Left renal cortex interstitium (tissue), 4 donors: ENCODE measurements around the gene BABAM1. TPM values are rescaled to one million over a fixed set of nuclear protein-coding genes. Genes with fewer than 3 reads are reported as not detected.

Experiments used
- DNase-seq, 4 donors: peaks; one replicate each; pipeline ENCODE4 v3.0.0-alpha.2; 2013; ENCODE audit warnings: low read depth in 4 of 4, low spot score in 2 of 4, missing footprints in 1 of 4
- polyA plus RNA-seq, 4 donors: library from polyadenylated mRNA; unstranded; fragments of 120-200 nt; gene quantifications; one replicate each; pipeline ENCODE4 v1.2.1, GENCODE V29; 2013; ENCODE audit not compliant: insufficient read length in 4 of 4

Gene BABAM1
- polyA plus RNA-seq, 4 donors = 99.9 to 118 (median 108) TPM

DNA sequence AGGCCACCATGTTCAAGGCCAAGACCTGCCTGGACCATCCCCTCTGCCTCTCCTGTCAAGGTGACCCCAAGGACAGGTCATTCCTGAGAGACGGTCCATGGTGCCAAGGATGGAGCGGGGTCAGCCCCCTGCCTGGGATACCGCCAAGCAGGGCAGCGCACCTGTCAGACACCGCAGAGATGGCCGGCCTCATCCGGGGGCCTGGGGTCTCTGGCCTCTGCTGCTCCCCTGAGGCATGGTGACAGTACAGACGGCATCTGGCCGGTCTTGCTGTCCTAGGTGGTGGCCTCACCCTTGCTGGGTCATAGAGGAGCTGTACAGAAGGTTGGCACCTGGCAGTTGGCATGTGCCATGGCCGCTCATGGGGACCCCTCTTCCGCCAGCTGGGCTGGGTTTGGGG is 53.2 kb downstream of the BABAM1 start:
- DNase-seq = no peak

- DNase-seq = no peak
These were observed 54.6 kb downstream of the BABAM1 start for GRCh38 chr19:17321655-17322489.

- DNase-seq = no peak
These were observed 55.6 kb downstream of the BABAM1 start for GRCh38 chr19:17322854-17323253.

GRCh38 chr19:17323300-17323963 is 56.2 kb downstream of the BABAM1 start:
- DNase-seq = no peak

DNA sequence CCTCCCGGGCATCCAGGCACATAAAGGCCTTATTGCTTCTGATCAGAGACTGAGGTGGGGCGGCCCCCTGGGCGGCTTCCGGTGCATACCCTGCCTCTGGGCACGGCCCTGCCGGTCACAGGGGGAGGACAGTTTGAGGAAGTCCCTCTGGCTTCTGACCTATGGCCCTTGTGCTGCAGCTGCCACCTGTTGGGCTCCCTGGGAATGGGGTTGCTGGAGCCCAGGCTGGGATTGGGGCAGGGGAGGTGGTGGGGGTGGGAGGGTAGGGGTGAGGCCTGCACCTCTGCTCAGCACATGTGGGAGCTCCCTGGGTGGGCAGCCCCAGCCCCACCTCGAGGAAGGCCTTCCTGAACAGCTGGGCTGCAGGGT is 56.7 kb downstream of the BABAM1 start:
- DNase-seq = no peak

DNA sequence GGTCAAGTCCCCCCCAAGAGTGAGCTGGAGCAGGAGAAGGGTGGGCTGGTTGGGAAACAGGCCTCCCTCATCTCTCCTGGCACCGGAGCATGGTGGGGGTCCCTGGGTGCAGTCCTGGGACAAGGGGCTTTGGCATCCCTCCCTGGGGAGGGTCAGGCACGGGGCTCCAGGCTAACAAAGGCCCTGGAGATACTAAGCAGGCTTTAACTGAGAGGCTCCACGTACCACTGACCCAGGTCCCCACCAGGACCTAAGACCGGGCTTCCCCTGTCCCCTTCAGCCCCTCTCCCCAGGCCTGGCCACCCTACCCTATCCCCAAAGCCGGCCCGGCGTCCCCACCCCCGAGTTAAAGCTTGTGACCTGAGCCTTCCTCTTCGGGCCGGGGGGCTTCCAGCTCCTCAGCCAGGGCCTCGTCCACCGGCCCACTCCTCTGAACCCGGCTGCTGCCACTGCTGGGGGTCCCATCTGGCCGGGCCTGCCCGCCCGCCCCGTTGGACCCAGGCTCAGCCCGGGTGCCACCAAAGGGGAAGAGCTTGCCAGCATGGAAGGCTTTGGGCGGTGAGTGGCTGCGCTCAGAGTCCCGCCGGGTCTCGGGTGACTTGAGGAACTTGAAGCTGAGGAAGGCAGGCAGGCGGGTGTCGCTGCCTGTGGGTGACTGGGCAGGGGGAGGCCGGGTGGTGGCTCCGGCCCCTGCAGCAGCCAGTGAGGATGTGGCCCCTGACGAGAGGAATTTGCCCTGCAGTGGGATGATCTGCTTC is 57.3 kb downstream of the BABAM1 start:
- no peak for DNase-seq

DNA sequence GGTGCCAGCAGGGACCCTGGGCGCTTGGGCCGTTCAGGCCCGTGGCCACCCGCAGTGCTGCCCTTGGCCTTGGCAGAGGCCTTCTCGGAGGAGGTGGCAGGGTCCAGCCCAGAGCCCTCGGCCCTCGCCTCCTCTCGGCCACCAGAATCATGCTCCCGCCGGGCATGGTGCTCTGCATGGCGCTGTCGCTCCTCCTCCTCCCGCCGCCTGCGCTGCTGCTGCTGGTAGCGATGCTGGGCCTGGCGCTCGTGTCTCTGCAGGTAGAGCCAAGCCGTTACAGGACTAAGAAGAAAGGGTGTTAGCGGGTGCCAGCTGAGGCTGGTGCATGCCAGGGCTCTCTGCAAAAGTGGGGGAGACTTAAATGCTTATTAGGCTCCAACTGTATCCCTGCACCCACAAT is 57.9 kb downstream of the BABAM1 start:
- DNase-seq = no peak

DNA sequence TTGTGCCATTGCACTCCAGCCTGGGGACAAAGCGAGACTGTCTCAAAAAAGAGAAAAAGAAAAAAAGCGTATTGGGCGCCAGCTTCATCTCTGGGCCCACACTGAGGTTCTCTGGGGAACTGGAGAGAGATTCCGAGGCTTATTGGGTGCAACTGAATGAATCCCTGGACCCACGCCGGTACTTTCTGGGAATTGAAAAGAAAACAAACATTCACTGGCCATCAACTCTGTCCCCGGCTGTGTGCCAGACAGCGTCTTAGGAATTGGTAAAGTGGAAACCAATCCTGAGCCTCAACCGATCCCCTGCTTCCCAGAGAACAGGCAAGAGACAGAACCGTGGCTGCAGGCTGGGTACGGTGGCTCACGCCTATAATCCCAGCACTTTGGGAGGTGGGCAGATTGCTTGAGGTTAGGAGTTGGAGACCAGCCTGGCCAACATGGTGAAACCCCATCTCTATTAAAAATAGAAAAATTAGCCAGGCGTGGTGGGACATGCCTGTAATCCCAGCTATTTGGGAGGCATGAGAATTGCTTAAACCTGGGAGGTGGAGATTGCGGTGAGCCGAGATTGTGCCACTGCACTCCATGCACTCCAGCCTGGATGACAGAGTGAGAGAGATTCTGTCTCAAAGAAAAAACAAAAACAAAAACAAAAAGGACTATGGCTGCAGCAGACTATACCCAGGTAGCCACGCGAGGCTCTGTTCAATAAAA is 58.8 kb downstream of the BABAM1 start:
- no peak for DNase-seq

DNA sequence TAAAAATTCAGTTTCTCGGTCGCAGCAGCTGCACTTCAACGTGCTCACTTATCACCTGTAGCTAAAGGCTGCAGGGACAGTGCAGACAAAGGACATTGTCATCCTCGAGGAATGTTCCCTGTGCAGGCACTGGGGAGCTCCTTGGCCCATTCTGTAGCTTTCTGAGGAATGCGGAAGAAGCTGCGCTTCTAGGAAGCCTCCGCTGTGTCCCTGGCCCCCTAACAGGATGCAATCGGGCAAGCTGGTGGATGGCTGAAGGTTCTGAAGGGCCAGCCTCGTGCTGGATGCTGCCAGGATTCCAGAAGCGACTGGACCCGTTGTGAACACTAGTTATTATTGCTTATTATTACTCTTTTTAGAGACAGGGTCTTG is 59.3 kb downstream of the BABAM1 start:
- no peak for DNase-seq

DNA sequence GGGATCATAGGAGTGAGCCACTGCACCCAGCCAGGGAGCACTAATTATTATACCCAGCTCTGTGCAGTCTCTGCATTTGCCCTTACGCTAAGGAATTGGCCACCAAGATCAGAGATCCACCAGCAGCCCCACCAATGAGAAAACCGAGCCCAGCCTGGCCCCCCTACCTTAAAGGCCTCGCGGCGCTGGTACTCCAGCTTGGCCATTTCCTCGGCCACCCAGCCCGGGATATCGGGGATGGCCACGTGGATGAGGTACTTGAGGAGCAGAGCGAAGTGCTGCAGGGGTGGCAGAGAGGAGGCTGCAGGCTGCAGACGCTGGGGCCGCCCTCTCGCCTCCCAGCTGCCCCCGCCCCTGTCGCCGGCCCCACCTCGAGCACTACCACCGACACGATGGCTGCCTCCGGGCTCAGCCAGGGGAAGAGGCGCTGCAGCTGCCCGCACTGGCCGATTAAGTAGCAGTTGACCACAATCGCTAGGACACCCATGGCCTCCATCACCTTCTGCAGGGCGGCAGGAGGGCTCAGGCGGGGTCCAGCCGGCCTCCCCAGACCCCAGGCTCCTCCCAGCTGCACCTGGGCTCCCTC is 59.9 kb downstream of the BABAM1 start:
- no peak for DNase-seq

DNA sequence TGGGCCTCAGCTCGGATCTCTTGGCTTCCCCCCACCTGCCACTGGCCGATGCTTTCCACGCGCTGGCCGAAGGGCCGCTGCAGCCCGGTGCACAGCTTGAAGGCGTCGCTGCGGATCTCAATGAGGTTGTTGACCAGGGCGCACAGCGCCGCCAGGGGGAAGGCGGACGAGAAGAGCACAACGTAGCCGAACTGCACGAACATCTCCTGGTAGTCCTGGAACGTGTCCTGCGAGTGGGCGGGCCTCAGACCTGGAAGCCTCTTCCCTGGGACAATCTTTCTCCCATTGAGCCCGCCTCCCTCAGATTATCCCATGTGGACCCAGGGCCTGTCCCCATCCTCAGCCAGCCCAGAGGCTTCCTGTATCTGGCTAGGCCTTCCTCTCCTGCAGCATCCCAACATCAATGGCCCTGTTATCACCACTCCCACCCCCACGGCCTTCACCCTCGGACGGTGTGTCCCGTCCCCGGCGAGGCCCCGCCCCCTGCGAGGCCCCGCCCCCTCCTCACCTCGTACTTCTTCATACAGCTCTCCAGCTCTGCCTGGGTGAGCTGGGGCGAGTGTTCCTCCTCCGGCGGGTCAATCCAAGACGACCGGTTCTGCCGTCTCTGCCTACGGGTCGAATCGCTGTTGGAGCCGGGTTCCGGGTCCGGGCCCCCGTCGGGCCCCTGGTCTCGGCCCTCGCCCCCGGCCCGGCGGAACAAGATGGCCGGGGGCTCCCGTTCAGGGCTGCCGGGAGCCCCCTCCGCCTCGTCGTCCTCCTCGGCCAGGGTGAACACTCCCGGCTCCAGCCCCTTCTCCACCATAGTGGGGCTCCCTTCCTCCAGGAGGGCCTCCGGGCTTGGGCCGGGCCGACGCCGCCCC is 60.6 kb downstream of the BABAM1 start:
- peak in 1 of 4 donors; percentile 66 for DNase-seq

Other genes with a start within 250 kb of the BABAM1 start
- gene CPAMD8, start 240.6 kb upstream of the BABAM1 start, polyA plus RNA-seq = 10 to 100 TPM; 32.8 to 61.5 (median 45.7) TPM
- 10 to 100 TPM; 11.7 to 17.0 (median 15.5) TPM for gene HAUS8, start 192.0 kb upstream of the BABAM1 start, polyA plus RNA-seq
- gene MYO9B, start 191.7 kb upstream of the BABAM1 start, polyA plus RNA-seq = 10 to 100 TPM; 45.2 to 74.4 (median 53.9) TPM
- 10 to 100 TPM; 27.1 to 37.3 (median 31.3) TPM for gene USE1, start 52.1 kb upstream of the BABAM1 start, polyA plus RNA-seq
- 10 to 100 TPM; 18.6 to 25.7 (median 23.2) TPM for gene OCEL1, start 41.2 kb upstream of the BABAM1 start, polyA plus RNA-seq
- 10 to 100 TPM; 35.1 to 64.1 (median 48.9) TPM for gene NR2F6, start 21.5 kb upstream of the BABAM1 start, polyA plus RNA-seq
- 1 to 10 TPM; 4.8 to 8.0 (median 7.6) TPM for gene USHBP1, start 2.7 kb upstream of the BABAM1 start, polyA plus RNA-seq
- gene ANKLE1, start 14.5 kb downstream of the BABAM1 start, polyA plus RNA-seq = 1 to 10 TPM in 2 of 4 donors, under 1 TPM in 2; 0.86 to 2.3 (median 1.3) TPM
- gene ABHD8, start 36.0 kb downstream of the BABAM1 start, polyA plus RNA-seq = 10 to 100 TPM in 3 of 4 donors, 1 to 10 TPM in 1; 7.8 to 15.5 (median 12.6) TPM
- 10 to 100 TPM; 48.5 to 77.6 (median 57.3) TPM for gene MRPL34, start 38.4 kb downstream of the BABAM1 start, polyA plus RNA-seq
- 10 to 100 TPM; 31.3 to 48.7 (median 42.8) TPM for gene DDA1, start 42.1 kb downstream of the BABAM1 start, polyA plus RNA-seq
- gene ANO8, start 67.4 kb downstream of the BABAM1 start, polyA plus RNA-seq = 10 to 100 TPM in 3 of 4 donors, 1 to 10 TPM in 1; 8.3 to 21.1 (median 13.1) TPM
- 10 to 100 TPM; 15.7 to 37.9 (median 24.6) TPM for gene GTPBP3, start 70.1 kb downstream of the BABAM1 start, polyA plus RNA-seq
- 100 to 1,000 TPM; 162 to 238 (median 195) TPM for gene PLVAP, start 109.9 kb downstream of the BABAM1 start, polyA plus RNA-seq
- 1 to 10 TPM in 2 of 4 donors, under 1 TPM in 2; 0.83 to 6.2 (median 3.3) TPM for gene CCDC194, start 126.8 kb downstream of the BABAM1 start, polyA plus RNA-seq
- gene BST2, start 138.2 kb downstream of the BABAM1 start, polyA plus RNA-seq = 100 to 1,000 TPM; 103 to 178 (median 119) TPM
- 10 to 100 TPM; 53.2 to 97.6 (median 80.9) TPM for gene MVB12A, start 152.6 kb downstream of the BABAM1 start, polyA plus RNA-seq
- 1 to 10 TPM; 2.4 to 3.9 (median 3.3) TPM for gene TMEM221, start 181.2 kb downstream of the BABAM1 start, polyA plus RNA-seq
- gene NXNL1, start 193.5 kb downstream of the BABAM1 start, polyA plus RNA-seq = under 1 TPM in 2 of 4 donors, not detected in 2; 0.26 to 0.28 TPM
- gene SLC27A1, start 203.1 kb downstream of the BABAM1 start, polyA plus RNA-seq = 10 to 100 TPM; 10.7 to 24.7 (median 19.1) TPM
- gene PGLS, start 244.2 kb downstream of the BABAM1 start, polyA plus RNA-seq = 100 to 1,000 TPM in 1 of 4 donors, 10 to 100 TPM in 3; 57.6 to 100 (median 81.2) TPM